Lower lobe of right lung (tissue), 2 donors: ENCODE data around the gene TOP3A. TPM values are rescaled to one million over a fixed set of nuclear protein-coding genes. Genes with fewer than 3 reads are reported as not detected.
"Not testable (repeated sequence)": the region's sequence is repeated elsewhere in the genome, so short reads cannot be mapped to it uniquely, and the experiment has no call there.

ENCODE experiments used
- ATAC-seq, 2 donors: fragments of 200-7000 bp; cut with Tn5 transposase; one replicate each; pipeline ENCODE4 v1.9.1; 2020 to 2022; ENCODE audit warnings: mild to moderate bottlenecking in 2 of 2, moderate library complexity in 2 of 2
- DNase-seq: peaks from one replicate; pipeline ENCODE4 v3.0.0-alpha.2; 2020
- H3K27ac ChIP-seq: fragments of 200-600 bp; one replicate; pipeline ENCODE4 v1.8.0; 2022
- H3K27me3 ChIP-seq: fragments of 200-600 bp; one replicate; pipeline ENCODE4 v1.8.0; 2022; ENCODE audit warnings: low read depth
- H3K36me3 ChIP-seq: fragments of 200-600 bp; one replicate; pipeline ENCODE4 v1.8.0; 2022; ENCODE audit warnings: mild to moderate bottlenecking
- H3K4me1 ChIP-seq: fragments of 200-600 bp; one replicate; pipeline ENCODE4 v1.8.0; 2022
- H3K4me3 ChIP-seq: fragments of 200-600 bp; one replicate; pipeline ENCODE4 v1.8.0; 2022; ENCODE audit warnings: mild to moderate bottlenecking
- H3K9me3 ChIP-seq: fragments of 200-600 bp; one replicate; pipeline ENCODE4 v1.8.0; 2022
- intact Hi-C: fragments of 100-400 bp; cut with DNase I; formaldehyde crosslinking; loops from one replicate; pipeline ENCODE4 v1.11.0; 2022
- total RNA-seq: library from RNA; stranded (reverse); fragmentation: NEBNext Ultra II Directional; extraction: Animal tissue kit (Norgen Biotek cat#: 25700); gene quantifications from one replicate; pipeline ENCODE4 v1.2.1, GENCODE V29; 2021
- TF ChIP-seq, protein P1 (sequence below): fragments of 200-600 bp; IDR thresholded peaks from one replicate; pipeline ENCODE4 v1.8.0; 2022; ENCODE audit warnings: antibody characterized with exemption, mild to moderate bottlenecking
- donor health status: DM: no; HTN: yes; CAD: no; lungs with severe emphysema.

TOP3A gene
- total RNA-seq, 1 donor from 2014 or later: 31.2 TPM

- no peak for DNase-seq
- no peak overlapping the region for H3K4me3 ChIP-seq
- H3K9me3 ChIP-seq: no peaks in the 10 kb centered on the region
- TF ChIP-seq, protein P1, sequence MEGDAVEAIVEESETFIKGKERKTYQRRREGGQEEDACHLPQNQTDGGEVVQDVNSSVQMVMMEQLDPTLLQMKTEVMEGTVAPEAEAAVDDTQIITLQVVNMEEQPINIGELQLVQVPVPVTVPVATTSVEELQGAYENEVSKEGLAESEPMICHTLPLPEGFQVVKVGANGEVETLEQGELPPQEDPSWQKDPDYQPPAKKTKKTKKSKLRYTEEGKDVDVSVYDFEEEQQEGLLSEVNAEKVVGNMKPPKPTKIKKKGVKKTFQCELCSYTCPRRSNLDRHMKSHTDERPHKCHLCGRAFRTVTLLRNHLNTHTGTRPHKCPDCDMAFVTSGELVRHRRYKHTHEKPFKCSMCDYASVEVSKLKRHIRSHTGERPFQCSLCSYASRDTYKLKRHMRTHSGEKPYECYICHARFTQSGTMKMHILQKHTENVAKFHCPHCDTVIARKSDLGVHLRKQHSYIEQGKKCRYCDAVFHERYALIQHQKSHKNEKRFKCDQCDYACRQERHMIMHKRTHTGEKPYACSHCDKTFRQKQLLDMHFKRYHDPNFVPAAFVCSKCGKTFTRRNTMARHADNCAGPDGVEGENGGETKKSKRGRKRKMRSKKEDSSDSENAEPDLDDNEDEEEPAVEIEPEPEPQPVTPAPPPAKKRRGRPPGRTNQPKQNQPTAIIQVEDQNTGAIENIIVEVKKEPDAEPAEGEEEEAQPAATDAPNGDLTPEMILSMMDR: no peak
- intact Hi-C loops: no loop called here
- ATAC-seq: no peak
- H3K27ac ChIP-seq: no peak overlapping the region
- H3K27me3 ChIP-seq: no peaks in the 10 kb centered on the region
- no peaks in the 10 kb centered on the region for H3K4me1 ChIP-seq
- H3K36me3 ChIP-seq: peaks cover 74% of the 10 kb centered on the region
Observed at GRCh38 chr17:18339933-18340332, 25.1 kb upstream of the TOP3A start.

DNA sequence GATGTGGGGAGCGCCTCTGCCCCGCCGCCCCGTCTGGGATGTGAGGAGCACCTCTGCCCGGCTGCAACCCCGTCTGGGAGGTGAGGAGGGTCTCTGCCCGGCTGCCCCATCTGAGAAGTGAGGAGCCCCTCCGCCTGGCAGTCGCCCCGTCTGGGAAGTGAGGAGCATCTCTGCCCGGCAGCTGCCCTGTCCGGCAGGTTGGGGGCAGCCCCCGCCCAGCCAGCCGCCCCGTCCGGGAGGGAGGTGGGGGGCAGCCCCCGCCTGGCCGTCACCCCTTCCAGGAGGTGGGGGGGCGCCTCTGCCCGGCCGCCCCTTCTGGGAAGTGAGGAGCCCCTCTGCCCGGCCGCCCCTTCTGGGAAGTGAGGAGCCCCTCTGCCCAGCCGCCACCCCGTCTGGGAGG, 23.4 kb upstream of the TOP3A start:
- not testable (repeated sequence) for DNase-seq

GRCh38 chr17:18332909-18333489, 18.2 kb upstream of the TOP3A start:
- intact Hi-C loops: no loop called here
- Histone ChIP-seq H3K36me3 (peaks cover 90% of the 10 kb centered on the region), H3K4me3 (no peak overlapping the region), H3K27ac (no peak overlapping the region), H3K4me1 (no peaks in the 10 kb centered on the region), H3K27me3 (no peaks in the 10 kb centered on the region), H3K9me3 (no peaks in the 10 kb centered on the region)
- TF ChIP-seq, protein P1: no peak
- ATAC-seq: no peak
- DNase-seq: no peak

More for the DNA sequence above, 23.4 kb upstream of the TOP3A start:
- ATAC-seq, H3K9me3 ChIP-seq, H3K4me1 ChIP-seq, H3K27ac ChIP-seq, H3K4me3 ChIP-seq, intact Hi-C loops, H3K27me3 ChIP-seq: not testable (repeated sequence)
- H3K36me3 ChIP-seq: peaks cover 77% of the 10 kb centered on the region

- H3K4me1 ChIP-seq: no peaks in the 10 kb centered on the region
- DNase-seq (no peak), ATAC-seq (no peak)
- TF ChIP-seq, protein P1: no peak
- no peaks in the 10 kb centered on the region for H3K9me3 ChIP-seq
- H3K4me3 ChIP-seq: no peak overlapping the region
- no peaks in the 10 kb centered on the region for H3K27me3 ChIP-seq
- intact Hi-C loops: no loop called here
- H3K36me3 ChIP-seq: peaks cover 97% of the 10 kb centered on the region
- no peak overlapping the region for H3K27ac ChIP-seq
Observed at GRCh38 chr17:18331879-18332278, 17.1 kb upstream of the TOP3A start.

DNA sequence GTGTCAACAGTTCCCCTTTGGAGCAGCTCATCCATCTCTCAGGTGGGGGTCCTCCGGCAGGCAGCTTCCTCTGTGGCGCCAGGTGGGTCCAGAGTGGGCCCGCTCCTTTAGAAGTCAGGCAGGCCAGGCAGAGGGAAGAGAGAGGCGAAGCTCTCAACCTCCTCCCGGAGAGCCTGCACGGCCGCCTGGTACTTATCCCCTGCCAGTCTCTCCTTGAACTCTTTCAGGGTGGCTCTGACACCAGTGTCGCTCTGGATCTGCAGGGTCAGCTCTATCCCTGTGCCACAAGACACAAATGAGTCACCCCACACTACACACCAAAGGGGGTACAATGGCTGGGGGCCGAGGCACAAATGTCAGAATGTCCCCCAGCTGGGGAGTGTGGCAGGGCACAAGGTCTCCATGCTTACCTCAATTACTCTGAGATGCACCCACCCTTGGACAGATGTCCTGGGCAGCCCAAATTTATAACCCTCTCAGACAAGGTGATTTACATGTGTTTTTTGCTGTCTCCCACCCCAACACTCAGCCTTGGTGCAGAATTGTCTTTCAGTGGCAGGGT, 13.9 kb upstream of the TOP3A start:
- Histone ChIP-seq H3K4me3 (no peak overlapping the region), H3K27me3 (no peaks in the 10 kb centered on the region), H3K27ac (no peak overlapping the region), H3K9me3 (no peaks in the 10 kb centered on the region), H3K36me3 (peaks cover 98% of the 10 kb centered on the region), H3K4me1 (peaks cover 3% of the 10 kb centered on the region)
- no peak for ATAC-seq
- intact Hi-C loops: no loop called here
- DNase-seq: no peak
- TF ChIP-seq, protein P1: no peak

DNA sequence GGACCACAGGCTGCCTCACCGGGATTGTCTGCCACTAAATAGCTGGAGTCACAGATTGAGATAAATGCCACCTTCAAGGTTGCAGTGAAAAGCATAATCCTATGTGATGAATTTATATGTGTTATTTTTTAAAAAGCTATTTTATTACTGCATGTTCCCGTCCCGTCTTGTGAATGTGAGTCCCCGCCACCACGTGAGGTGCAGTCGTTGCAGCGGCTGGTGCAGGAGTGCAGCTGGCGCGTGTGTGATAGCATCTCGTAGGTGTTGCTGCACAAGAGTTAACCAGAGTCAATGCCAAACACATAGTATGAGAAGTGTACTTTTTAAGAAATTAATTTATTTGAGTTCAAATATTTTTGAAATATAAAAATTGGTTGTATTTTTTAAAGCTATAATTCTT, 12.8 kb upstream of the TOP3A start:
- Histone ChIP-seq H3K36me3 (peaks cover 98% of the 10 kb centered on the region), H3K4me3 (no peak overlapping the region), H3K27me3 (no peaks in the 10 kb centered on the region), H3K9me3 (no peaks in the 10 kb centered on the region), H3K4me1 (peaks cover 3% of the 10 kb centered on the region), H3K27ac (no peak overlapping the region)
- intact Hi-C loops: no loop called here
- ATAC-seq (no peak), DNase-seq (no peak)
- TF ChIP-seq, protein P1: no peak
